GM23338 (cell line): ENCODE data around the gene CAPN14. TPM values are rescaled to one million over a fixed set of nuclear protein-coding genes. Genes with fewer than 3 reads are reported as not detected.

Experiments
- ATAC-seq: fragments of 200-7000 bp; cut with Tn5 transposase; 3 replicates; pipeline ENCODE4 v1.9.1; 2020
- DNase-seq: peaks from one replicate; pipeline ENCODE4 v3.0.0-alpha.2; 2015; ENCODE audit warnings: low spot score
- H2AFZ ChIP-seq: fragments of 200-600 bp; sonication (generic); 2 replicates; pipeline ENCODE4 v1.8.0; 2016; ENCODE audit warnings: antibody characterized with exemption, mild to moderate bottlenecking, moderate library complexity
- H3F3A ChIP-seq: fragments of 200-600 bp; sonication (generic); replicated peaks from 2 replicates; pipeline ENCODE4 v1.8.0; 2017; ENCODE audit warnings: antibody characterized with exemption, mixed run types, low read depth
- H3K27ac ChIP-seq: fragments of 200-600 bp; sonication (generic); 2 replicates; pipeline ENCODE4 v1.6.1; 2016; ENCODE audit warnings: low read depth
- H3K27me3 ChIP-seq: fragments of 200-600 bp; sonication (generic); 2 replicates; pipeline ENCODE4 v1.8.0; 2016; ENCODE audit warnings: mild to moderate bottlenecking, mixed run types, moderate library complexity; ENCODE audit not compliant: insufficient read depth
- H3K36me3 ChIP-seq: fragments of 200-600 bp; sonication (generic); 2 replicates; pipeline ENCODE4 v1.8.0; 2016; ENCODE audit warnings: mild to moderate bottlenecking; ENCODE audit not compliant: insufficient read depth
- H3K4me1 ChIP-seq: fragments of 200-600 bp; sonication (generic); 2 replicates; pipeline ENCODE4 v1.8.0; 2016; ENCODE audit warnings: mild to moderate bottlenecking, moderate library complexity; ENCODE audit not compliant: insufficient read depth
- H3K4me2 ChIP-seq: fragments of 200-600 bp; sonication (generic); 2 replicates; pipeline ENCODE4 v1.7.1; 2017; ENCODE audit warnings: mixed run types
- H3K4me3 ChIP-seq: fragments of 200-600 bp; sonication (generic); 2 replicates; pipeline ENCODE4 v1.6.1; 2016; ENCODE audit warnings: mixed run types
- H3K79me2 ChIP-seq: fragments of 200-600 bp; sonication (generic); replicated peaks from 2 replicates; pipeline ENCODE4 v1.8.0; 2017; ENCODE audit warnings: mild to moderate bottlenecking; ENCODE audit not compliant: insufficient read depth
- H3K9me2 ChIP-seq: fragments of 200-600 bp; sonication (generic); 2 replicates; pipeline ENCODE4 v1.8.0; 2017; ENCODE audit not compliant: insufficient read depth
- H4K20me1 ChIP-seq: fragments of 200-600 bp; sonication (generic); replicated peaks from 2 replicates; pipeline ENCODE4 v1.8.0; 2017; ENCODE audit warnings: mild to moderate bottlenecking; ENCODE audit not compliant: insufficient read depth
- H3K27ac Mint-ChIP-seq: 2 replicates; pipeline ENCODE4 v1.8.0; 2020; ENCODE audit warnings: inconsistent platforms, mild to moderate bottlenecking, moderate library complexity, mixed read lengths
- H3K27me3 Mint-ChIP-seq: 3 replicates; pipeline ENCODE4 v1.8.0; 2022; ENCODE audit warnings: low read depth, mild to moderate bottlenecking, moderate library complexity, mixed read lengths, inconsistent platforms; ENCODE audit not compliant: insufficient read depth, poor library complexity
- H3K36me3 Mint-ChIP-seq: 3 replicates; pipeline ENCODE4 v1.8.0; 2021; ENCODE audit warnings: low read depth, mild to moderate bottlenecking, inconsistent platforms, moderate library complexity, mixed read lengths
- H3K4me1 Mint-ChIP-seq: 3 replicates; pipeline ENCODE4 v1.8.0; 2020; ENCODE audit warnings: mild to moderate bottlenecking, inconsistent platforms, mixed read lengths
- H3K4me3 Mint-ChIP-seq: 3 replicates; pipeline ENCODE4 v1.8.0; 2021; ENCODE audit warnings: moderate library complexity, mild to moderate bottlenecking, inconsistent platforms, mixed read lengths
- H3K9me3 Mint-ChIP-seq: 3 replicates; pipeline ENCODE4 v1.8.0; 2020; ENCODE audit warnings: moderate library complexity, mild to moderate bottlenecking, inconsistent platforms, mixed read lengths
- CREB1 ChIP-seq: fragments of 250-450 bp; sonication (Bioruptor Pico); IDR thresholded peaks from 2 replicates; pipeline ENCODE4 v1.5.0; 2020; ENCODE audit warnings: low read depth, mild to moderate bottlenecking, moderate library complexity
- CTCF ChIP-seq, 2 experiments: fragments of 200-600 bp in 1 of 2; sonication (generic) in 1 of 2; conservative IDR thresholded peaks; 2 replicates each; pipeline versions ENCODE4 v1.5.1 to v1.6.1; 2016 to 2017; ENCODE audit warnings: antibody characterized with exemption in 2 of 2, low read depth in 2 of 2, mild to moderate bottlenecking in 2 of 2, moderate library complexity in 1 of 2
- EZH2 ChIP-seq: fragments of 200-600 bp; sonication (generic); IDR thresholded peaks from one replicate; pipeline ENCODE4 v1.8.0; 2017; ENCODE audit warnings: antibody characterized with exemption, mild to moderate bottlenecking, low read depth; ENCODE audit not compliant: unreplicated experiment
- EZH2phosphoT487 ChIP-seq: fragments of 200-600 bp; sonication (generic); IDR thresholded peaks from one replicate; pipeline ENCODE4 v1.8.1; 2018; ENCODE audit warnings: antibody characterized with exemption; ENCODE audit not compliant: unreplicated experiment
- JUNB ChIP-seq: IDR thresholded peaks from one replicate; pipeline ENCODE4 v1.6.1; 2016; ENCODE audit warnings: antibody characterized with exemption; ENCODE audit not compliant: unreplicated experiment
- NANOG ChIP-seq: IDR thresholded peaks from 2 replicates; pipeline ENCODE4 v1.6.1; 2016; ENCODE audit warnings: antibody characterized with exemption, borderline replicate concordance
- POLR2AphosphoS5 ChIP-seq: IDR thresholded peaks from 2 replicates; pipeline ENCODE4 v1.6.1; 2016; ENCODE audit warnings: antibody characterized with exemption, low read depth
- REST ChIP-seq: IDR thresholded peaks from one replicate; pipeline ENCODE4 v1.6.1; 2018; ENCODE audit warnings: antibody characterized with exemption; ENCODE audit not compliant: unreplicated experiment
- STAT1 ChIP-seq: IDR thresholded peaks from one replicate; pipeline ENCODE4 v1.6.1; 2016; ENCODE audit warnings: antibody characterized with exemption; ENCODE audit not compliant: unreplicated experiment
- ZNF114 ChIP-seq: fragments of 250-450 bp; sonication (Bioruptor Pico); IDR thresholded peaks from 2 replicates; pipeline ENCODE4 v1.5.0; 2020; ENCODE audit warnings: mild to moderate bottlenecking, moderate library complexity
- ZNF331 ChIP-seq: fragments of 250-450 bp; sonication (Bioruptor Pico); IDR thresholded peaks from 2 replicates; pipeline ENCODE4 v1.5.0; 2020; ENCODE audit warnings: low read depth, mild to moderate bottlenecking, moderate library complexity
- ZNF462 ChIP-seq: fragments of 250-450 bp; sonication (Bioruptor Pico); IDR thresholded peaks from 2 replicates; pipeline ENCODE4 v1.5.0; 2020; ENCODE audit warnings: mild to moderate bottlenecking, moderate library complexity
- polyA plus RNA-seq: library from polyadenylated mRNA; unstranded; fragments of >200 nt; fragmentation: Nextera tagmentation; extraction: Ambion mirVana; gene quantifications from 2 replicates; pipeline ENCODE4 v1.2.1, GENCODE V29; 2016
- total RNA-seq: library from RNA; depleted of rRNA; stranded (reverse); fragments of >200 nt; shearing (Covaris generic); gene quantifications from 2 replicates; pipeline ENCODE4 v1.2.3, GENCODE V29; 2014
- TF ChIP-seq, protein P1 (sequence below): IDR thresholded peaks from 2 replicates; pipeline ENCODE4 v1.6.1; 2016; ENCODE audit warnings: antibody characterized with exemption

Gene CAPN14
- total and polyA plus RNA-seq, 2 experiments from 2014 or later, result 0.15 TPM; not detected in 1

DNA sequence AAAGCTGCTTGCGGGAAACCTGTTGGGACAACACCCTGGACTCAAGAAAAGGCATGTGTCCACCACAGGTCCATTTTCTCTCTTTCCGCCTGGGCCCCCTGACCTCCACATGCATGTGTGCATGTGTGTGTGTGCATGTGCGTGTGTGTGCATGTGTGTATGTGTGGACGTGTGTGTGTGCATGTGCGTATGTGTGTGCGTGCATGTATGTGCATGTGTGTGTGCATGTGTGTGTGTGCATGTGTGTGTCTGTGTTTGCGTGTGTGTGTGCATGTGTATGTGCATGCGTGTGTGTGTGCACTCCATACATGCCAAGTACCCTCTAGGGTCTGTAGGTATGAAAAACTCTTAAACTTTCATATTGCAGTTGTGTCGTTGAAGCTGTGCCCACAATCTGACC lies 16.3 kb downstream of the CAPN14 start:
- H3K4me1 ChIP-seq, result no peaks in the 10 kb centered on the region
- no peaks in the 10 kb centered on the region for H3F3A ChIP-seq
- H3K27ac Mint-ChIP-seq, result no peak overlapping the region
- no peaks in the 10 kb centered on the region for H3K27me3 ChIP-seq
- H3K79me2 ChIP-seq, result no peaks in the 10 kb centered on the region
- H3K27ac ChIP-seq, result no peak overlapping the region
- TF ChIP-seq ZNF462 (CRISPR knock-in tag), result no peak
- TF ChIP-seq EZH2phosphoT487, result no peak
- no peak for TF ChIP-seq REST
- TF ChIP-seq, protein P1, sequence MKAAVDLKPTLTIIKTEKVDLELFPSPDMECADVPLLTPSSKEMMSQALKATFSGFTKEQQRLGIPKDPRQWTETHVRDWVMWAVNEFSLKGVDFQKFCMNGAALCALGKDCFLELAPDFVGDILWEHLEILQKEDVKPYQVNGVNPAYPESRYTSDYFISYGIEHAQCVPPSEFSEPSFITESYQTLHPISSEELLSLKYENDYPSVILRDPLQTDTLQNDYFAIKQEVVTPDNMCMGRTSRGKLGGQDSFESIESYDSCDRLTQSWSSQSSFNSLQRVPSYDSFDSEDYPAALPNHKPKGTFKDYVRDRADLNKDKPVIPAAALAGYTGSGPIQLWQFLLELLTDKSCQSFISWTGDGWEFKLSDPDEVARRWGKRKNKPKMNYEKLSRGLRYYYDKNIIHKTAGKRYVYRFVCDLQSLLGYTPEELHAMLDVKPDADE, result no peak
- TF ChIP-seq ZNF331 (CRISPR knock-in tag), result no peak
- TF ChIP-seq STAT1, result no peak
- TF ChIP-seq ZNF114 (CRISPR knock-in tag), result no peak
- no peak for TF ChIP-seq NANOG
- TF ChIP-seq CREB1 (CRISPR knock-in tag), result no peak
- TF ChIP-seq POLR2AphosphoS5, result no peak
- no peak for TF ChIP-seq EZH2
- no peak for TF ChIP-seq JUNB
- no peak for TF ChIP-seq CTCF (conservative IDR thresholded peaks at IDR 0.05; ENCODE audit: low read depth in 2 of 2)
- no peak overlapping the region for H3K4me2 ChIP-seq
- no peak overlapping the region for H3K4me3 ChIP-seq
- no peak for DNase-seq
- no peaks in the 10 kb centered on the region for H3K36me3 ChIP-seq
- no peaks in the 10 kb centered on the region; the same call in 2 of the 3 replicates for H3K9me3 Mint-ChIP-seq
- no peak overlapping the region for H2AFZ ChIP-seq
- H3K9me2 ChIP-seq, result peaks cover 17% of the 10 kb centered on the region; the same call in 1 of the 2 replicates
- H3K4me1 Mint-ChIP-seq, result no peaks in the 10 kb centered on the region
- H3K4me3 Mint-ChIP-seq, result no peak overlapping the region
- no peak for ATAC-seq
- H3K36me3 Mint-ChIP-seq, result no peaks in the 10 kb centered on the region
- H3K27me3 Mint-ChIP-seq, result peaks cover 1% of the 10 kb centered on the region
- H4K20me1 ChIP-seq, result no peaks in the 10 kb centered on the region
